GM18909 (cell line): ENCODE results near the gene S100A12.
"Not testable (repeated sequence)": the region's sequence is repeated elsewhere in the genome, so short reads cannot be mapped to it uniquely, and the experiment has no call there.

Experiments
- ATAC-seq: cut with Tn5 transposase; IDR thresholded peaks from one replicate; pipeline ENCODE4 v1.9.1; 2021; ENCODE audit warnings: mild to moderate bottlenecking; ENCODE audit not compliant: unreplicated experiment, poor library complexity

S100A12 gene

DNA sequence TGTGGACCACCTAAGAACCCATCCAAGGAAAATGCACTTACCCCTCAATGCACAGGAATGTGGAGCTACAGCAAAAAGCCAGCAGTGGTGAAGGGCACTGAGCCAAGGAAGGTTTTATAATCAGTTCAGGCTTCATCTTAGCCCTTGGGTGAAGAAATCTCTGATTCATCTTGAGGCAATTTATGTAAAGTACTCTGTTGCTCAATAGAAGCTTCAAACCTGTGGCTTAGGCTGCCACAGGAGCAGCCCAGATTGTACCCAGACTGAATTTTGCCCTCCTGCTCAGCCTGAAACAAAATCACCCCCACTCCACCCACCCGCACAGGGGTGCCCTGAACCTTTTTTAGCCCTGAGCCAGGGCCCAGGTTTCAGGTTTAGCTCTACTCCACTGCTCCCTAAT lies at the start of gene S100A12:
Gene S100A12 (minus strand): TSS at position 111 of the 400 bp plus-strand sequence. CDS start 1,029 bp downstream, outside the sequence.
- ATAC-seq: no peak

DNA sequence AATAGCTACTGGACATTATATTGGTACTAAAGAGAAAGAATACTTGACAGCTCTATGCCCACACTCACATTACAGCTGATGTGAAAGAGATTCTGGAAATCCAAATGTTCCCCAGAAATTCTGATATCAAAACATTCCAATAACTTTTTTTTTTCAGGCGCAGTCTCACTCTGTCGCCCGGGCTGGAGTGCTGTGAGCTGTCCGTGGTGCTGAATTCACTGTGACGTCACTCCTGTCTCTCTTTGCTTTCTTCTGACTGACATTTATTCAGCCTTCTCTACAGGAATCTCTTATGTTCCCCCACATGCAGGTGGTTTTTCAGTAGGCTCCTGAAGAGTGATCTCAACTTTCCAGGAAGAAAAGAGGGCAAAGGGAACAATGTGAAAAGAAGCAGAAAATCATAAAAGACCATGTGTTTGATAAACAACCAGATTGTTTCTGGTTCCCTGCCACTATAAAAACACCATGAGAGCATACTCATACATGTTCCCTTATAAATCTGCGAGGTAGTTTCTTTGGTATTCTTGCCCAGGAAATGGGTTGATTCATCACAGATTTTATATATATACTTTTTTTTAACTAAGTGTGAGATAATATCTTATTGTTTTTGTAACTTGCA lies 47.1 kb upstream of the S100A12 start:
- no peak for ATAC-seq

DNA sequence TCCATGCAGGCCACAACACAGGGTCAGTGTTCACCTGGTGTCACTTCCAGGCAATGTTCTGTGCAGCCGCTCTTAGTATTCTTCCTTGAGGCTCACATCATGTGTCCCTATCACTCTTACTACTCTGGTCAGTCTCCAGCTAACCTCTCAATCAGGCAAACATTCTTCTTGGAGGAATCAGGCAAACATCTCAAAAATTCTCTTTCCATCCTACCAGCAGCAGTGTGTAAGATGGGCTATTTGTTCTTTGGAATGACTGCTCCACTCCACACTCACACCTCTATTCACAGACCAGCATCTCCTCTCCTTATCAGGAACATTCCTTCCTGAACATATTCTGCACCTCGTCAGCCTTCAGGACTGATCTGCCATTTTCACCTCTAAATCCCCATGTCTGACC lies 44.9 kb upstream of the S100A12 start:
- no peak for ATAC-seq

DNA sequence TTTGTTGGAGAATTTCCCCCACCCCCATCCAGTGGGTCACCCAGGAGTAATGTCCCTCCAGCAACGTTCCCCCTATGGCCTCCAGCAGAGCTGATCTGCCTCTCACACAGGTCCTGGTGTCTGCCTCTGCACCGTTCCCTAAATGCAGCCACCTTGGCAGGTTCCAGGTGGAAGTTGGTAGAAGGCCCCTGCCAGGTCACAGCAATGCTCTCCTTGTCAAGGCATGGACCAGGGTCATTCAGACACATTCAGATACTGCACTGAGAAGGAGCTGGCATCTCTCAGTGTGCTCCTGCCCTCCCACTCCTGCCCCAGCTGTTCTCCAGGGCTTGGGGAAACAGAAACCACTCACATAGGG lies 44.0 kb upstream of the S100A12 start:
- ATAC-seq: not testable (repeated sequence)

DNA sequence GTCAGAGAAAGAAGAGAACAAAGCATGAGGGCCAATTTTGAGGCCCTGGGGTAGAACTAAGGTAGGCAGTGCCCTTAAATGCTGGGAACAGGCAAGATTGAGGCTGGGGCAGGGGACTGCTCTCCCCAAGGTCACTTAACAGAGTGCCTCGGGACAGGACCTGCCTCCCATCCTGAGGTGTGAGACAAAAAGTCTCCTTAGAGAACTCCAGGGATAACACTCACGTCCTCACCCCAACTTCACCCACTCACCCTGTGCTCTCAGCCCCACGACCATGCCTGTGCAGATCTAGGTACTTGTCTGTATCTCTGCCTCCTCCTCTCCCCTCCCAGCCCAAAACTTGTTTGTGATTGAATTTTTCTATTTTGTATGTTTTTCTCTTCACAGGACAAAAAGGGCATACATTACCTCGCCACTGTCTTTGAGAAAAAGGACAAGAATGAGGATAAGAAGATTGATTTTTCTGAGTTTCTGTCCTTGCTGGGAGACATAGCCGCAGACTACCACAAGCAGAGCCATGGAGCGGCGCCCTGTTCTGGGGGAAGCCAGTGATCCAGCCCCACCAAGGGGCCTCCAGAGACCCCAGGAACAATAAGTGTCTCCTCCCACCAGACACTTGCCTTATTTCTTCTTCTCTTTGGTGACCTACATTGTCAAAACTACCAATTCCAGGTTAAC lies 43.5 kb upstream of the S100A12 start:
- ATAC-seq: not testable (repeated sequence)

DNA sequence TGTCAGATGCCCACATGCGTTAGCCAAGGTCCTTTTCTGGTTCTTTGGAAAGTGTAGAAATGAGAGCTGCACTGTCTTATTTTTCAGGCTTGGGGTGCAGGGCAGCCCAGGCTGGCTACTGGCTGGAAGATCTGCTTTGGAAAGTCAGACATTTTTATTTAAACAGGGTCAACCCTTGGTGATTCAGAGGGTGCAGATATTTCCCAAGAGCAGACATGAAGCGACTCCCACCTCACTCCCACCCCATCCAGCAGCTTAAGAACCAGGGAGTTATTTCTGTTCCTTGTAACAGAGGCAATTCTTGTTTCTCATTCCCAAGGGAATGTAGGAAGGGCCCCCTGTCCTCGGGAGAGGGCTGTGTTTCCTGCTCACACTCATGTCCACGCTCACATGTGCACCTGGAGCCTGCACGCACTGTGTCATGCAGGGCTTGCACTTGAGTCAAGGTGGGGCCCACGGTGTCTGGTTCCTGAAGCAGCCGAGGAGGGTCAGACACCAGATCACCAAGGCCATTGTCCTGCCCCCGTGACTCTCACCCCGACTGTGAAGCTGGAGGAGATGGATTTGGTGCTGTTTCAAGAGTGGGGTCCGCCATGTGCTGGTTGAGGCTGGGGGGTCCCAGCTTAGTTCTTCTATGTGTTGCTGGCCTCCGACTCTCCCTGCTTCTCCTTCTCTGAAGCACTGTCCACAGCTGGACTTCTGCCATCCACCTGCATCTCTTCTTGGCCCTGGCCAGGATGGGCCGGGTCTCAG lies 41.9 kb upstream of the S100A12 start:
- no peak for ATAC-seq

DNA sequence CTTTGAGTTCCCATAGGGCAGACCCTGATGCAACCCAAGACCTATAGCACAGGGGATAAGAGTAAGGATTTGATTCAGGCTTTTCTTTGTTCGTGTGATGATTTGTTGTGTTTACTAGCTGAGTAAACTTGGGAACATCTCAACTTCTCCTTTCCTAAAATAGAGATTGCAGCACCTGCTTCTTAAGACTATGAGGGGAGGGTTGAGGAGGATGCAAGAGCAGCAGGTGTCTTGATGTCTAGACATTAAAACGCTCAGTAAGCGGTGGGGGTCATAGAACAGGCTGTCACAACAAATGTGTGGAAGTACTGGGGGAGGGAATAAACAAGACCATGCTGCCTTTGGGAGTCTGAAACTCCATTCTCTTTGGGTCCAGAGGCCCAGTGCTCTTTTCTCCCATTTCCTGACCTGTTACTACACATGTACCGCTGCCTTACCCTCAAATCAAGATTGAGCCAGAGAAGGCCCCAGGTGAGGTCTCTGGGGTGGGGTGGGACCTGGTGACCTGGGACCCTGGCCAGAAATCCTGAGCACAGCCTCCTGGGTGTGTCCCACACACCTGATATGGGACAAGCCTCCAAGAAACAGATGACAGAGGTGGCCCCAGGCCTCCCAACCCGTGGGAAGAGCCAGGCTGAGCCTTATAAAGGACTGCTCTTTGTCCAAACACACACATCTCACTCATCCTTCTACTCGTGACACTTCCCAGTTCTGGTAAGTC lies 40.6 kb upstream of the S100A12 start, which contains the start of gene S100A7A:
Gene S100A7A (plus strand): TSS at position 671 of the 721 bp plus-strand sequence. CDS start 1,563 bp downstream, outside the sequence.
- no peak for ATAC-seq

DNA sequence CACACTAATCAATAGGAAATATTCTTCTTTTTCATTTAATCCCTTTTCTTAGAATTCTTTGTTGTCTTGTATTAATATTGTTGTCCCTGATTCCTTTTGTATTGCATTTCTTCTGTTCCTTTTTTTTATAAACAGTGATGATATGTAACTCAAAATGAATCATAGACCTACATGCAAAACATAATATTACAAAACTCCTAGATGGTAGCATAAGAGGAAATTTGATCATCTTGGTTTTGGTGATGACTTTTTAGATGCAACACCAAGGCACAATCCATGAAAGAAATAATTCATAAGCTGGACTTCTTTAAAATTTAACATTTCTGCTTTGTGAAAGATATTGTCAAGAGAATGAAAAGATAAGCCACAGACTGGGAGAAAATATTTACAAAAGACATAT lies 38.5 kb upstream of the S100A12 start:
- not testable (repeated sequence) for ATAC-seq

DNA sequence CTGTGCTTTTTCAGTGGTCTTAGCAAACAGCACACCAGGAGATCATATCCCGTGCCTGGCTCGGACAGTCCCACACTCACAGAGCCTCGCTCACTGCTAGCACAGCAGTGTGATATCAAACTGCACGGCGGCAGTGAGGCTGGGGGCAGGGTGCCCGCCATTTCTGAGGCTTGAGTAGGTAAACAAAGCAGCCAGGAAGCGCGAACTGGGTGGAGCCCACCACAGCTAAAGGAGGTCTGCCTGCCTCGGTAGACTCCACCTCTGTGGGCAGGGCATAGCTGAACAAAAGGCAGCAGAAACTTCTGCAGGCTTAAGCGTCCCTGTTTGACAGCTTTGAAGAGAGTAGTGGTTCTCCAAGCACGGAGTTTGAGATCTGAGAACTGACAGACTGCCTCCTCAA lies 31.9 kb upstream of the S100A12 start:
- not testable (repeated sequence) for ATAC-seq

DNA sequence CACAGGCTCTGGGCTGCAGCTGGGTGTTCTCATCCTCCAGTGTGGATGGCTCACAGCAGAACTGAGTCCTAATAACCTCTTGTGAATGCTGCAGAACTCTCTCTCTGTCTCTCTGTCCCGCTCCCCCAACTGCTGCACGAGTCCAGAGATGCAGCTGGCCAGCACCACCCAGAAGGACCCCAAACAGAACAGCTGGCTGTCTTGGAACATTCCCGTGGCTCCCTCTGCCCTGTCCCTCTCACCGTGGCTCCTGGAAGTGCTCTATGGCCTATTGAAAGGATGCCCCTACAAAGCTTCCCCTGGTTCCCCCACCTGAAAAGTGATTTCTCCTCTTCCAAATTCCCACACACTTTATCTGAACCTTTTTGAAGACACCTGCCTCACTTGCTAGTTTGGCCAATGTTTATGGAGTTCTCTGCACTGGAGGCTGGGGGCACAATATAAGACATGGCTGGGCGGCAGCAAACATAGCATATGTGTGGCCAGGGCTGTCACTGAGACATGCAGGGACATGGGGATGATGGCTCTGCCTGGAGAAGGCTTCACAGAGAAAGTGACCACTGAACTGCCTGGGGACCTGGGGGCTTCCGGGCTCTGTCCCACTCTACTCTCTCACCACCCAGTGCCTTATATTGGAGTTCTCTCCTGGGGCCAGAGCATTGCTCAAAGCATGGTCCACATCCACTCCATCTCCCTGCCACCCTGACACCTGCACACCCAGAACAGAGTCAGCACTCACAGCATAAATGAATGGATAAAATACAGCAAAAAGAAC lies 30.6 kb upstream of the S100A12 start:
- ATAC-seq: not testable (repeated sequence)

DNA sequence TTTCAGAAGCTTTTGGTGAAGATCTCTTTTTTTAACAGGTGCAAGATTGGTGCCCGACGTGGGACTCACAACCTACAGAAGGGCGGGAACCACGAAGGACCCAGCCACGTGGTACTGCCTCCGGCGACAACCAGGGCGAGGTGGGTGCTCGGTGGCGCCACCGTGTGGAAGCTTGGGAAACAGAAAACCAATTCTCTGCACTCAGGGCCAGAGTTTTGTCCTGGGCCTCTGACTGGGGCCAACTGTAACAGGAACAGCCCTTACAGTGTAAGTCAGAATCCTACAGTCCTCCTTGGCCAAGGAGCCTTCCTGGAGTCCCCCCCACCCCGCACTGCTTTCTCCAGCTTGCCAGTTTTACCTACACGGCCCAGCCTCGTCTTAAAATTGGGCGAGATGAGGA lies 29.3 kb upstream of the S100A12 start:
- no peak for ATAC-seq

DNA sequence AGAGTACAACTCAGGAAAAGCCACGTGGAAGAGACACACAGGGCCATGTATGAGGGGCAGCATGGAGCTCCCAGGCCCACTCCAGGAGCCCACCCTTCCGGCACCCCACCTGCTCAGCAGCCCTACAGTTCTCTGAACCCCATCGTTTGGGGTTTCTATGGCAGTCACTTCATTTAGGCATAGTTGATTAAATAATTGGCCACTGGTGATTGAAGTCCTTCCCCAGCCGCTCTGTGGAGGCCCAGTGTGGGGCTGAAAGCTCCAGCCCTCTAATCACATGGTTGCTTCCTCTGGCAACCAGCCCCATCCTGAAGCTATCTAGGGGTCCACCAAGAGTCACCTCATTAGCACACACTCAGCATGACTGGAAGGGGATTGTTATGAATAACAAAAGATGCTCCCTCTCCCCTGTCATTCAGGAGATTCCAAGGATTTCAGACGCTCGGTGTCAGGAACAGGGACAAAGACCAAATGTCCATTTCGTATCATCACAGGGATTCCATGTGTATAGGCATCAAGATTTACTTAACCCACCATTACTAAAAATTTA lies 28.7 kb upstream of the S100A12 start:
- no peak for ATAC-seq

DNA sequence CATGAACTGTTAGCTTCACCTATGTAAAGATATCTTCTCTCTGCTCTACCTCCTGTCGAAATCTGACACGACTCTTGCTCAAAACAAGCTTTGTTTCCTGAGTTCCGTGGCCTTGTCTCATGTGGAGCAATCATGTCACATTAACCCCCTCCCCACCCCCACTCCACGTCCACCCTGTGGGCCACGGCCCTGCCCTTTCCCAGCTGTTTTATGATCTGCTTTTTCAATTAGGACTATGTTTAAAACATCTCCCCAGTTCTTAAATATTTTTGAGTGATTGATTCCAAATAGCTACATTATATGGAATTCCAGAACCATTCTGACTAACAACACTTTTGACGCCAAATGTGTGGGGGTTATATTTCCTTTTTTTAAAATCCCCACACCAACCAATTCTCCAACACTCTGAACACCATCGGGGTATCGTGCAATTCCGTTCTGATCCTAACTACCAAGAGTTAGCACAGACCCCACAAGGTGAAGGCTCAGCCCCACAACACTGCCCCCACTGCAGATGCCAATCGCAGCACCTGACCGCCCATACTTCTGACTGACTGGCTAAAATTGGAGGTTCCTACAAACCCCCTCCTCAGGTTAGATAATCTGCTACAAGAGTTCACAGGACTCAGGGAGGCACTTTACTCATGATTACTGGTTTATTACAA lies 28.1 kb upstream of the S100A12 start:
- ATAC-seq: no peak

DNA sequence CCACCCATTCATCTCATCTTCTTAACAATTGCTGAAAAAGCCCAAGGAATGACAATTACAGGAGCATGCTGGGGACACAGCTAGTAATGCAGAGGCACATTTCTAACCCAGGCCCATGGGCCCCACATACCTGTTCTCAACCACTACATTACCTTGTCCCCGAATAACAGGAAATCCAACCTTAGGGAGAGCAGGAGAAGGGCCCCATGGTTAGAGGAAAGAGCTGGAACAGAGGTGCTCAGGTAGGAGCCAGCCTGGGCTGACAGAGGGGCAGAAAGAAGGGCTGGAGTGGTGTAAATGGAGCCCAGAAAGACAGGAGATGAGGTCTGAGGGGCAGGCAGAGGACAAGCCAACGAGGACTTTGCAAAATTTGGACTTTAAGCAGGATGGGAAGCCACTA lies 26.8 kb upstream of the S100A12 start:
- no peak for ATAC-seq

DNA sequence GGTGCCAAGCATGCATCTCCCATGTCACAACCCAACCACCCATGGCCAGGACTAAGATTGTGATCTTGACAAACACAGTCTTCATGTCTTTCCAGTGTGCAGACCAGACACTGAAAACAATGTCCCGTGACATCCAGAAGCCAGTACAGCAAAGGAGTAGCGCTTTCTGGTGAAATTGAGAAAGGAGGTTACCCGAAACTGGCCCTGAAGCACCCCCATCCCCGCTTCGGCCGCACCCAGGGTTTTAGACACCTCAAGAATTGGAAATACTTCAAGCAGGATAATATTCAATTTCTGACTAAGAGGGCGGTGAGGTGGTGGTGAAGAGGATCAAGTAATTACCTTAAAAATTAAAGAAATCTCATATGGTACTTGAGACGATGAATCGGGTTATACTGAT lies 26.0 kb upstream of the S100A12 start:
- no peak for ATAC-seq

DNA sequence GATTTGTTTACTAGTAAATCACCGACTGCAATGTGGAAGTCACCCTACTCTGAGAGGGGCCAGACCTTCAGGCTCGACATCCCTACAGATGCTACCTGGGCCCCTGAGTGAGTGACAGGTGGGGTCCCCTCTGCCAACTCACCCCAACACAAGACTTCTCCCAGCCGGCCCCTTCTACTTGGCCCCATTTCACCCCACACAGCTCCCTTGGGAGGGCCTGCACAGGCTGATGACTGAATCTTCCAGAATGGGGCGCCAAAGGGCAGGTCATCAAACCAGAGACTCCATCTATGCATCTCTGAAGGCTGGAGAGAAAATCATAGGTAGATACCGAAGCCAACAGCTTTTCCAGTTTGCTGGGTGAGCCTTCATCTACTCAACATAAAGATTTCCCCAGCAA lies 24.8 kb upstream of the S100A12 start:
- ATAC-seq: no peak

DNA sequence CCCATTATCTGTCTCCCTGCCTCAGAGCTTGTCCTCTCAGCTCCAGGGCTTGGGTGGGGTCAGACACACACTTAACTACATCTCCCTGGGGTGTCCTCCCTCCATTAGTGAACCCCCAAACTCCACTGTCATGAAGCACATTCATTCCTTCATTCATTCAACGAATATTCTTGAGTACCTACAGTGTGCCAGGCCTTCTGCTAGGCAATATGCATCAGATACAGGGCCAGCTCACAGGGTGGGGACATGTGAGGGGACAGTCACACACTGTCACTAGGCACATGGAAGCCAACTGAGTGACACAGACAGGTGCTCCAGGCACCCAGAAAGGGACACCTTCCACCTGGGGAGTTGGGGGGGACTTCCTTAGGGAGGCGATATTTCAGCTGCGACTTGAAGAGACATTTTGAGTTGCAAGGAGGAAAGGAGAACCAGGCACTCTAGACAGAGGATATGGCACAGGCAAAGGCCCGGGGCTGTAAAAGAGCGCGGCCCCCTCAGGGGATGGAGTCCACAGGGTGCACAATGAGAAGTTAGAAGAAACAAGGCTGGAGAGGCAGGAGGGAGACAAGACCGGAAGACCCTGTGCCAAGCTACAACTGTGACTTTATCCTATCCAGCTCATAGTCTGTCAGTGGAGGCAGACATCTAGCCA lies 24.1 kb upstream of the S100A12 start:
- ATAC-seq: no peak

DNA sequence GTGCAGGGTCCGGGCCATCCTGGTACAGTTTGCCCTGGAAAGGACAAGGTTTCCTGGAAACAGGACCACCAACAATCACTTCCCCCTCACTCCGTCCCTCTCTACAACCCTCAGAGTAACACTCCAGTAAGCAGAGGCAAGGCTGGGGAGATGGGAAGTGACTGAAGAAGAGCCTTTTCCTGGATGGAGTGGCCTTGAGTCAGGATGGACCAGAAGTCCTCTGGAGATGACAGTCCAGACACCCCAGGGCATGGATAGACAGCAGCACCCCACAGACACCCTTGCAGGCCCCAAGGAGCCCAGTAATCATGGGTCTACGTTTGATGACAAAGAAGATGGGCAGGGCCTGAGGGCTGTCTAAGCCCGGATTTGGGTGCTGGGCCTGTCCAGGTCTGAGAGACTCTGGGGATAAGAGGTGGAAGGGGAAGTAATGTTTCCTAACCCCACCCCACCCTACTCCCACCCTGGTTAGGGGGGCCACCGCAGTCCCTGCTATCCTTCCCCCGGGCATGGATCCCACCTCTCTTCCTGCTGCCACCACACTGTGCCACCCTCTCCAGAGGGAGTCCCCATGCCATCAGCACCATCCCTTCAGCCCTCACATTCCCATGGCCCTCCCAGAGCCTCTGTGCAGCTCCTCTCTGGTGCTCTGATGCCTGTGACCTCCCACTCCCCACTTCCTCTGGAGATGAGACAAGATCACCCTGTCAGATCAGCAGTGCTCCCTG lies 22.7 kb upstream of the S100A12 start:
- no peak for ATAC-seq
